Measurements from ENCODE around the gene GPR22.

The GPR22 gene, protein sequence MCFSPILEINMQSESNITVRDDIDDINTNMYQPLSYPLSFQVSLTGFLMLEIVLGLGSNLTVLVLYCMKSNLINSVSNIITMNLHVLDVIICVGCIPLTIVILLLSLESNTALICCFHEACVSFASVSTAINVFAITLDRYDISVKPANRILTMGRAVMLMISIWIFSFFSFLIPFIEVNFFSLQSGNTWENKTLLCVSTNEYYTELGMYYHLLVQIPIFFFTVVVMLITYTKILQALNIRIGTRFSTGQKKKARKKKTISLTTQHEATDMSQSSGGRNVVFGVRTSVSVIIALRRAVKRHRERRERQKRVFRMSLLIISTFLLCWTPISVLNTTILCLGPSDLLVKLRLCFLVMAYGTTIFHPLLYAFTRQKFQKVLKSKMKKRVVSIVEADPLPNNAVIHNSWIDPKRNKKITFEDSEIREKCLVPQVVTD

DNA sequence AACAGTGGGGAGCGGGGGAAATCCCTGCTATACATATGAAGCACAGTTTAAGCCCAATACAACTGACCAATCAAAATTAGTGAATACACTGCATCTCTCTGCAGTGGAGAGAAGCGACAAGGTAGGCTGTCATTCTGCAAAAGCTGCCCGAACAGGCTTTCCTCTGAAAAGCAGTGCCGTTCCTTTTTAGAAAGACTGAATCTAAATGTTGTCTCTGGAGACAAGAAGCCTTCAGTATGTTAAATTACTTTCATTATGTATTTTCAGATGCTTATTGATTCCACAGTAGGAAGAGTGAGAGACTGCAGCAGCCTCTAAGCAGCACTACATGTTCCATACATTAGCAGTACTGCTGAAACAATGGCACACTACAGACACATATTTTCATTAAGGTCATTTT is at the start of gene GPR22:
Gene GPR22, plus strand, starts transcription at position 129 of the 400 bp plus-strand sequence. CDS start 4,004 bp downstream, outside the sequence.
- DNase-seq (ENCODE audit: low spot score): no peak

DNA sequence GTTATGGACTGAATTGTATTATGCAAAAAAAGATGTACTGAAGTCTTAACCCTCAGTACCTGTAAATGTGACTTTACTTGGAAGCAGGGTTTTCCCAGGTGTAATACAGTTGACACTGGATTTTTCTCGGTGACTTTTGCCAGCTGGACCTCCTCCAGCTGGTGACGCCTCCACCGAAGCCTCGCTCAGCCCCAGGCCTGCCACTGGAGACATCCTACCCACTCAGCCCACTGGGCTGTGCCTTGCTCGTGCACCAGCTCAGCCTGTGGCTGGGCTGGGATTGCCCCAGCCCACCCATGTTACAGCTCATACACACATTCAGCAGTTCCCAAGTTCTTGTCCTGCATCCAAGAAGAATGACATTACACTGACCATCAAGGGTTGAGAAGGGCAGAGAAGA is 42.4 kb upstream of the GPR22 start:
- no peak for DNase-seq (ENCODE audit: low spot score)

DNA sequence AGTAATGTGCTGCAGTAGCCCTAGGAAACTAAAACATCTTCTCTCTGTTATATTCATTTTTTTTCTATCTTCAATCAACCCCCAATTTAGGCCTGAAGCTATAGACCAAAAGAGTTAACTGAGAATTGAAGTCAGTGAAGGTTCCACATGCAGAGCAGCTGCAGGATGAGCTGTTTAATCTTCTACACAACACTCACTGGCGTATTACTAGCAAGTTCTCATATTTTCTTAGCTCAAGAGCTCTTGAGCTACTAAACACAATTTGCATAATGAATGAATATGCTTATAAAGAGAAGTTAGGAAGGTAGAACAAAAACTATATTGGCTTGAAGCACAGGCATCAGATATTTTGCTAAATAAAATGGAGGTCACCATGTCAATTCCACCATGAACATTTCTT is 41.2 kb upstream of the GPR22 start:
- DNase-seq (ENCODE audit: low spot score): no peak

DNA sequence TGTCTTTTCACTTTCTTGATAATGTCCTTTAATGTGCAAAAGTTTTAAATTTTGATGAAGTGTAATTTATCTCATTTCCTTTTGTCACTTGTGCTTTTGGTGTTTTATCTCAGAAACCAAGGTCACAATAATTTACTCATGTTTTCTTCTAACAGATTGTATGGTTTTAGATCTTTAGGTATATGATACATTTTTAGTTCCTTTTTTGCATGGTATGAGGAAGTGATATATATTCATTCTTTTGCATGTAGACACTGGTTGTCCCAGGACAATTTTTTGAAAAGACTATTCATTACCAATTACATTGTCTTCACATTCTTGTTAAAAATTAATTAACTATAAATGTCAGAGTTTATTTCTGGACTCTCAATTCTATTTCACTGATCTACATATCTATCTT is 39.8 kb upstream of the GPR22 start:
- DNase-seq (ENCODE audit: low spot score): no peak

DNA sequence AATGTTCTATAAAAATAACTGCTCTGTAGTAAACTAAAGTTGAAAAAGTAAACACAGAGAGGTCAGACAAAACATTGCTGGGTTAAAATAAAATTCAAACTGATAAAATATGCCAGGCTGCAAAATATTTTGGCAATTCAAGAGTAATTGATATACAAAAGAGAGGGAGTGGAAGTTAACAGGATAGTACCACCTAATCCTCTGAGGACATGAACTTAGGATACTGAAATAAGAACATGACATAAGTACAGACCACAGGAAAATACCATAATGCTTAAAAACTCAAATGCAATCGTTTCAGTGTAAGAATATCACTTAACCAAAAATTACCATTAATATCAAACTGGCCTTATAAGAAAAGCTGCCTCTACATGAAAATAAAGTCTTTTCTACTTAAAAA is 37.6 kb upstream of the GPR22 start:
- DNase-seq (ENCODE audit: low spot score): no peak

DNA sequence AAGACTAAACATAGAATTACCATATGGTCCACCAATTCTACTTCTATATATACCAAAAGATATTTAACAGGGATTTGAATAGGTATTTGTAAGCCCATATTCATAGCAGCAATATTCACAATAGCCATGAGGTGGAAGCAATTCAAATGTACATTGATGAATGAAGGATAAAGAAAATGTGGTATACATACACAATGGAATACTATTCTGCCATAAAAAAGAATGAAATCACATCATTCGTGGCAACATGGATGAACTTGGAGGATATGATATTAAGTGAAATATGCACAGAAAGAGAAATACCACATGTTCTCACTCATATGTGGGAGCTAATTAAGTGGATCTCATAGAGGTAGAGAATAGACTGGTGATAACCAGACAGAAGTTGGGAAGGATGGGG is 34.1 kb upstream of the GPR22 start:
- DNase-seq (ENCODE audit: low spot score): no peak

DNA sequence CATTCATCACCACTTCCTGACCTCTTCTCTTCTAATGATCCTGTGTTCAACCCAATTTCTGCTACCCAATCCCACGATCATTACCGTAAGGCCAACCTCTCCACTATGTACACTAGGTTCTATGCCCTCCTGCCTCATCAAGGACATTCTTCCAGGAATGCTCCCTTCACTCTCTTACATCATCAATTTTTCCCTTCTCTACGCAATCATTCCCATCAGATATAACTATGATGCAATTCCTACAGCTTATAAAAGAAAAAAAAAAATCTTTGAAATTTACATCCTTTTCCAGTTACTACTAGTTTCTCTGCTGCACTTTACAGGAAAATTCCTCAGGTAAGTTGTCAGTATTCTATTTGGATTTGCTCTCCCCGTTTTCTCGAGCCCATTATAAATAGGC is 30.8 kb upstream of the GPR22 start:
- no peak for DNase-seq (ENCODE audit: low spot score)

DNA sequence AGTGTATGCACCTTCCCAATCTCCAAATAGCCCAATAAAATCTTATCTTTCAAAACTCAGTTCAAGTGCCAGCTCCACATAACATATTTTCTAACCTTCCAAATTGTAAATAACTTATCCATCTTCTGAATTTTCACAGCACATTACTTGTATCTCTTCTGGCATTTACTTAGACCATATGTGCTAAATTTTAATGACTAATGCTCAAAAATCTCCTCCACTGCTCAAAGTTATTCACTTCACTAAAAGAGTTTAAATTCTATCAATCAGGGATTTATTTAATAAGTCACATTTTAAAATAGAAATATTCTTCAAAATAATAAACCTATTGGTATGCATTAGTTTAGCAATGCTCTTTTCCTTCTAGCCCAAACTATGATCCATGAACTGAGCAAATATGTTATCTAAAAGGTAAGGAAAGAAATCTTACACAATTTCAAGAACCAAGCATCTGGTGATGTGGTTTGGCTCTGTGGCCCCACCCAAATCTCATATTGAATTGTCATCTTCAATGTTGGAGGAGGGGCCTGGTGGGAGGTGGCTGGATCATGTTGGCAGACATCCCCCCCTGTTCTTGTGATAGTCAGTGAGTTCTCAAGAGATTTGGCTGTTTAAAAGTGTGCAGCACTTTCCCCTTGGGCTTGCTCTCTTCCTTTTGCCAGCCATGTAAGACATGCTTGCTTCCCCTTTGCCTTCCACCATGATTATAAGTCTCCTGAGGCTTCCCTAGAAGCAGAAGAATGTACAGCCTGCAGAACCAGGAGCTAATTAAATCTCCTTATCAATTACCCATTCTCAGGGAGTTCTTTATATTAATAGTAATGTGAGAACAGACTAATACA is 28.1 kb upstream of the GPR22 start:
- DNase-seq (ENCODE audit: low spot score): no peak

DNA sequence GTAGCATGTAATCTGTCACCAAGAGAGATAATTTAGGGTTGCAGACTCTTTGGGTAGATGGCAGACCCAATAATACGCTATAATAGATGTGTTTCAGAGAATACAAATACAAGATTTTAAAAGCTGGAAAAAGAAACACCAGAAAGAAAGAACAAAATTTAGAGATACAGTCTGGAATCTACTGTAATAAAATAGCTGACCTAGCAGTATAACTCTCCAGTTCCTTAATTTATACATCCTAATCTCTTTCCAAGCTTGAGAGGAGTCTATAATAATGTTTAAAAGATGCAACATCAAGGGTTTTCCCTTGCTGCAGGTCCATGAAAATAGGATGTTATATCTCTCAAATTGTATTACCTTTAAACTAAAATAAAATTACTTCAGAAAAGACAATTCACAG is 27.2 kb upstream of the GPR22 start:
- DNase-seq (ENCODE audit: low spot score): no peak

DNA sequence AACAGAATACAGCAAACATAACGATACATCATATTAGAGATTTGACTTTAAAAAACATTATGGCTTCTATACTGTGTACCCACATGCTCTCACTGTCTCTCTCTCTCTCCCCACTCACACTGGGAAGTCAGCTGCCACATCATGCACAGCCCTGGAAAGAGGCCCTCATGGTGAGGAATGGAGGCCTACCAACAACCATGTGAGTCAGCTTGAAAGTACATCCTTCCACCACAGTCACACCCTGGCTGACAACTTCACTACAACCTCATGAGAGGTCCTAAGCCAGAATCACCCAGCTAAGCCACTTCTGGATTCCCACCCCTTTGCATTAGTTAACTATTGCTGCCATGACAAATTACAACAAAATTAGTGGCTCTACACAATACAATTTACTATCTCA is 23.3 kb upstream of the GPR22 start:
- DNase-seq (ENCODE audit: low spot score): no peak

DNA sequence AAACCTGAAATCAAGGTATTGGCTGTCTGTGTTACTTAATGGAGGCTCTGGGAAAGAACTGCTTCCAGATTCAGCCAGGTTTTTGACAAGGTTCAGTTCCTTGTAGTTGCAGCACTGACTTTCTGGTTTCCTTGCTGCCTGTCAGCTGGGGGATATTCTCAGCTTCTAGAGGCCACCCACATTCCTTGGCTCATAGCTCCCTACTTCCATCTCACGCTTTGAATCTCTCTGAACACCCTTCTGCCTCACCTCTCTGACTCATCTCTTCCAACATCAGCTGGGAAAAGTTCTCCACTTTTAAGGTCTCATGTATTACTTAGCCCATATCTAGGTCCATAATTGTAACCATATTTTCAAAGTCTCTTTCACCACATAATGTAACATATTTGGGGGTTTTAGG is 22.9 kb upstream of the GPR22 start:
- DNase-seq (ENCODE audit: low spot score): no peak

DNA sequence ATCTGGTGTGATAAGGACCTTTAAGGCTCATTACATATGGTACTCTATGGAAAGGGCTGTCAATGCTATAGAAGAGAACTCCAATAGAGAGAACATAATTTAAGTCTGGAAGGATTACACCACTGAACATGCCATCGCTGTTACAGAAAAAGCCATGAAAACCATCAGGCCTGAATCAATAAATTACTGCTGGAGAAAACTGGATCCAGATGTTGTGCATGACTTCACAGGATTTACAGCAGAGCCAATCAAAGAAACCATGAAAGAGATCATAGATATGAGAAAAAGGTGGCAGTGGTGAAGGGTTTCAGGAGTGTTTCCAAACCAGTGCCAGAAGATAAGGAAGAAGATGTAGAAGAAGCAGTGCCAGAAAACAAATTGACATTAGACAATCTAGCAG is 18.9 kb upstream of the GPR22 start:
- no peak for DNase-seq (ENCODE audit: low spot score)

DNA sequence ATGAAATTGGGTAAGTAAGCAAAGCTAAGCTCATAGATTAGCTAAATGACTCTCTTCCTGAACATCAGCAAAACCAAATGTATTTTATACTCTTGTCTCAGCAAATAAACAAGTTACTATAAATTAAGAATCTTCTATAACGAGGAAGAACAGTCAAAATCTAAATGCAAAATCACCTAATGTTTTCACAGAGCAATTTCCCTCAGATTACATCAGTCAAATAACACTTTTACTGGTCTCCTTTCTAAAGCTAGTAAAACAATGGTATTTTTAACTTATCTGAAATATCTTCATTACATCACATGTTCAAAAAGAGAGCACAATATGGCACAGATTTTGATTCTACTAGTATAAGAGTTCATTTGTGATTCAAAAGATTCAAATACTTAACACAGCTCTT is 16.5 kb upstream of the GPR22 start:
- DNase-seq (ENCODE audit: low spot score): no peak

DNA sequence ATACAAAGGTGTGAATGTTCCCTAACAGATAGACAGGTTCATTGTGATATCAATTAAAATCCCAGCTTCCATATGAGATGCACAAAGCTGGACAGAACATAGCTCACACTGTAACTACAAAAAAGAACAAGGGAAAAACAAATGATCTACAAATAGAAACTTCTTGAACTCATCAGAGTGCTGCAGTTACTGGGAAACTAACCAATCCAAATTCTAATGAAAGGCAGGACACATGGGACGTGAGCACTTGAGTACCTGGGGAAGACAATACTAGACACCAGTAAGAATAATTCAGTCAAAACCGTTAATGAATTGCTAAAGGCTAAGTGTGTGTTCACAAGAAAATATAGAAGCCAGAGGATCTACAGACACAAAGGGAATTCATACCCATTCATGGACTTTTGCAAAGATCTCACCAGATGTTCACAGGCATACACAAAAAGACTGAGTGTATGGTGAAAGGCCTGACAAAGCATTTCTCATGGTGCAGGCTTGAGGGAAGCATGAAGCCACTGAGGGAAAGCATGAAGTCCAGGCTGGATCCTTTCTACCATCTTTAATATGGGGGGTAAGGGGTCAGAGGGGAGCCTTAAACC is 7.8 kb upstream of the GPR22 start:
- peak; percentile 84 for DNase-seq (ENCODE audit: low spot score)

DNA sequence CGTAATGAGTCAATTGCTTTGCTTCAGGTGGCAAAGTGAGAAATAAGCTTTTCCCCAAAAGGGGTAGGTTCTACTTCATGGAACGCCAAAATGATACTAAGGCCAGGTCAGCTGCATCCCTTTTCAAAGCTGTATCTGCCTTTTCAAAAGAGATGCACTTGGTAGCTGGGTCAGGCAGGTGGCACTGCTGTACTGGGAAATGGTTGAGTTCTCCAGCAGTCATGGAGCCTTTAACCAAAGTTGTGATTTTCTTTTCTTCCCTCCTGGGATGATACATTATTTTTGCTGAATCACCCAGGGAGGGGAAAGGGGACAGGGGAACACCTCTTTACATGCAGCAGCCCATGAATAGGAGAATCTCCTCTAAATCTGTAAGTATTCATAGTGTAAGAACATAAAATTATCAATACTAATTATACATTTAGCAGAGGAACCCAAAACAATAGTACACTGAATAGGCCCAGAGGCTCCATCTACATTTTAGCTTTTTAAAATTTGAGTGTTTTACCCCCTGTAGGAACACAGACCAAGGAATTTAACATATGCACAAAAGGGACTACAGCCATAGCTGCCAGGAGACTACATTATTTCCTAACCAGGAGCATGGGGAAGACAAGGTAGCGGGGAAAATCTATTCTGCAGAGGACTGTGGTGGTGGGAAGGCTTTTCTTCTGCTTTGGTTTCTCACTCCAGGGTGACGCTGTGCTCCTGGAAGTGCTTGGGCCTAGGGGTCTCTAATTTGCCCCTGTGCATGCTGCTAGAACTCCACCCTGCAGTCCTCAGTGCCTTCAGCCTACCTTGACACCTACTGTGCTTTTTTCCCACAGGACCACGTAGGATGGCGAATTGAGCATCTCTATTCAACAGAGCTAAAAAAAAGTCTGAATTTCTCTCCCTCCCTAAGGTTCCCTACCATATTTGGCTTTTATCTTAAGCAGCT is 6.4 kb upstream of the GPR22 start:
- DNase-seq (ENCODE audit: low spot score): peak; percentile 87

DNA sequence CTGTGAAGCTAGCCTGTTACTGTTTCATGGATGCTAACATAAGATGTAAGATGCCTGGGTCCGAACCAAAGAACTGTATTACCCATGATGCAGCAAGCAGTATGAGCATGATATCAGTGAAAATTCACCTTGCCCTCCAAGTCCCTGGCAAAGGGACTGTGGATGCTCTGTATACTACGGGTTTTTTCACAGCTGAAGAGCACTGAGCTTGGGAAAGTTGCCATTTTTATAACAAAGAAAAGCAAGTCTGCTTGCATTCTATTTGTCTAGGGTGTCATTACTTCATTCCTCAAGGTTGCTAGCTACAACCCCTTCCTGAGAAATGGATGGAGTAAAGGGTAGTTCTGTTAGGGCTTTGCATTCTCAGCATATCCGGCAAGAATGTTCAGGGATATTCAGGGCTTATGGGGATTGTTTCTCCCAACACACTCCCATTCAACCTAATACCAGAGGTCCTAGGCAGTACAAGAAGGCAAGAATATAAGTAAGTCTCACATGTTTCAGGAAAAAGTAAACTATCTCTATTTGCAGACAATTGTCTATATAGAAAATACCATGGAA is 5.1 kb upstream of the GPR22 start:
- DNase-seq (ENCODE audit: low spot score): no peak

DNA sequence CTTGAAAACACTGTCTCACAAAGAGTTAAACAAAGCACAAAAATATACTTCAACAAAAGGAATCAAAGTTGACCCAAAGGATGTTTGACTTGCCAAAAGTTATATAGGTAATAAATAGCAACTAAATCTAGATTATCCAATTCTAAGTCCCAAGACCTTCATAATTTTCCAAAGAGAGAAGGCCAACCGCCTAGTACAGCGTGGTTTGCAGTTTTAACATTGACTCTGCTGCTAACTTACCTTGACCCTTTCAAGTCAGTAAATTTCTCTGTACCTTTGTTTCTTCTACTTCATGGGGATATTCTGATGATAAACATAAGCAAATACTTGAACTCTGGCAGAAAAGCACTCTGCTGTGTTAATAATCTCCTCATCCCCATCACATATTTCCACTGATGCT is 1.9 kb upstream of the GPR22 start:
- DNase-seq (ENCODE audit: low spot score): no peak

DNA sequence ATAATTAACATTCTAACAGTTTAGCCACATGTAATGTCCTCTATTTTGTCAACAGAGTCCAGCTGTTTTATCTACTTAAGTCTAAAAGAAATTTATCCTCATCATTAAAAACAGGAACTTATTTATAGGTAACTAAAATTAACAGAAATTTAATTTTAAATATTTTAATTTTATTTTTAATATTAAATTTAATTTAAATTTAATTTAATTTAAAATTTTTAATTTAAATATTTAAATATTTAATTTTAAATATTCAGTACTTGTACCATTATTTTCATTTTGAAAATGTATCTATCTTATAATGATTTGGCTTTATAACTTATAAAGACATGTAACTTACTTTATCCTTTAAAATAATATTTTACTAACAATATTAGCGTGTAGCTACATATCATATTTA is 1.0 kb upstream of the GPR22 start:
- DNase-seq (ENCODE audit: low spot score): no peak

DNA sequence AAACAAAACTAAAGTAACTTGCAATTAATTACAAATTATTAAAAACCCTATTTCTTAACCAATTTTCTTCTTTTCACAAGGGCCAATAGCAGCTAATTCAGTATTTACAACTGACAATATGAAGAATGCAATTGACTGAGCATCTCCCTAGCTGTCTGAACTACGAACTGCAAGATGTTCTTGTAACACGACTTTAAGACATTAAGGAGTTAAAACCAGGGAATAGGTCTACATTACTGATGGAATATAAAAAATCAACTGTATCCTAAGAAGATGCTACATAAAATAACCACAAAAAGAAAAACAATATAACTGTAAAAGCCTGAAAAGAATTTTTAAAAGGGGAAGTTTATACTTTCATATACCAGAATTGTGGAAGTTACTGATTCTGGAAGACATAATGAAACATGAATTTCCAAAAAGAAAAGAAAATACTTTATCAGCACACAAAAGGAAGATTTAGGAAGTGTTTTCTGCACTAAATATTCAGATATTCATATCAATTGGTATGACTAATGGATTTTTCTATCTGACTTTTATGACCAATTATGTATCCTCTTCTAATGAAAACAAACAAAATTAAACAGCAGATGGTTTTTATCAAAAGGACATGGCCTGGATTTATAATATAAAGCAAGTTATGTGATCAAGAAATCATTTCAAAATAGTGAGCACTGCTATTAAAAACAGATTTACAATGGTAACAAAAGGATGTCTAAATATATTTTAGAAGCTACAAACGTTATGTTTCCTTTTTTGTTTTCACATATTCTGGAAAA is 1.6 kb downstream of the GPR22 start:
- DNase-seq (ENCODE audit: low spot score): no peak

DNA sequence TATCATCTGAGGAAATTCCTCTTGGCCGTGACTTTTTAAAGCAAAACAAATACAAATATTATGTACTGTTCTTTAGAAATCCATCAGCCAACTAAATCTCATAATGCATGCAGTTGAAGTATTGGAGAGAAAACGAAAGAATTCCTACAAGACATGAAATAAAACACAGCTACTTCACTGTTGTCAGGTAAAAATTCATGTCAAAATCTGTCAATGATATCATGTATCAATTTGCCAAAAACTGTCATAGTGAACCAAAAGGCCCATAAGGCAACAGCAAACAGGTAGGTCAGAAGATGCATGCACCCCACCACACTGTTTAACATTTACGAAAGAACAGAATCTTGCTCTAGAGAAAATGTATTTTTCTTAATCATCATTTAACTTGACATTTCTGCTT is 2.3 kb downstream of the GPR22 start:
- DNase-seq (ENCODE audit: low spot score): no peak

DNA sequence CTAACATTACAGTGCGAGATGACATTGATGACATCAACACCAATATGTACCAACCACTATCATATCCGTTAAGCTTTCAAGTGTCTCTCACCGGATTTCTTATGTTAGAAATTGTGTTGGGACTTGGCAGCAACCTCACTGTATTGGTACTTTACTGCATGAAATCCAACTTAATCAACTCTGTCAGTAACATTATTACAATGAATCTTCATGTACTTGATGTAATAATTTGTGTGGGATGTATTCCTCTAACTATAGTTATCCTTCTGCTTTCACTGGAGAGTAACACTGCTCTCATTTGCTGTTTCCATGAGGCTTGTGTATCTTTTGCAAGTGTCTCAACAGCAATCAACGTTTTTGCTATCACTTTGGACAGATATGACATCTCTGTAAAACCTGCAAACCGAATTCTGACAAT is 4.3 kb downstream of the GPR22 start:
- no peak for DNase-seq (ENCODE audit: low spot score)
